Breast epithelium (tissue), 3 donors: Measurements from ENCODE around the gene FGGY.

Source experiments
- POLR2A ChIP-seq: fragments of 450-650 bp; IDR thresholded peaks from one replicate; pipeline ENCODE4 v1.6.1; 2016; ENCODE audit warnings: antibody characterized with exemption, mild to moderate bottlenecking, moderate library complexity
- POLR2AphosphoS5 ChIP-seq, 3 donors: sonication (generic); formaldehyde crosslinking; IDR thresholded peaks; one replicate each; pipeline ENCODE4 v1.6.1; 2017; ENCODE audit warnings: antibody characterized with exemption in 3 of 3
- TF ChIP-seq, protein P1 (sequence below), 3 donors: fragments of 450-650 bp; IDR thresholded peaks; one replicate each; pipeline ENCODE4 v1.5.1; 2016 to 2017; ENCODE audit warnings: antibody characterized with exemption in 3 of 3, mild to moderate bottlenecking in 3 of 3, moderate library complexity in 3 of 3

DNA sequence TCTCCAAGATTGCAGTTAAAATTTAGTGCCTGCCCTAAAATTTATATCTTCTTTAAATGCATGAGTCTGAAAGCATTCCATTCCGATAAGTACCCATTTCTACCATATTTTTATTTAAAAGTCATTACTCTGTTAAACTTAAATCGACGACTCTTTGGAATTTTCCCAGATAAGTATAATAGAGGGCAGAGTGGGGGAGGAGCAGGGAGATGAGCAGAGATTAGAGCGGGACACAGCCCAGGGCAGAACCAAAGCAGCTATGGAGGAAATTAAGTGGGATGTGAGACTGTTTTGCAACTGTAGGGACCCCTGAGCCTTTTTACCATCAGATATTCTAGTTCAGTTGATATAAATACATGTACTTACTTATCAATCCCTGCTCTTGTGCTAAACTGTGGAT is 257.9 kb downstream of the FGGY start:
- TF ChIP-seq, protein P1, sequence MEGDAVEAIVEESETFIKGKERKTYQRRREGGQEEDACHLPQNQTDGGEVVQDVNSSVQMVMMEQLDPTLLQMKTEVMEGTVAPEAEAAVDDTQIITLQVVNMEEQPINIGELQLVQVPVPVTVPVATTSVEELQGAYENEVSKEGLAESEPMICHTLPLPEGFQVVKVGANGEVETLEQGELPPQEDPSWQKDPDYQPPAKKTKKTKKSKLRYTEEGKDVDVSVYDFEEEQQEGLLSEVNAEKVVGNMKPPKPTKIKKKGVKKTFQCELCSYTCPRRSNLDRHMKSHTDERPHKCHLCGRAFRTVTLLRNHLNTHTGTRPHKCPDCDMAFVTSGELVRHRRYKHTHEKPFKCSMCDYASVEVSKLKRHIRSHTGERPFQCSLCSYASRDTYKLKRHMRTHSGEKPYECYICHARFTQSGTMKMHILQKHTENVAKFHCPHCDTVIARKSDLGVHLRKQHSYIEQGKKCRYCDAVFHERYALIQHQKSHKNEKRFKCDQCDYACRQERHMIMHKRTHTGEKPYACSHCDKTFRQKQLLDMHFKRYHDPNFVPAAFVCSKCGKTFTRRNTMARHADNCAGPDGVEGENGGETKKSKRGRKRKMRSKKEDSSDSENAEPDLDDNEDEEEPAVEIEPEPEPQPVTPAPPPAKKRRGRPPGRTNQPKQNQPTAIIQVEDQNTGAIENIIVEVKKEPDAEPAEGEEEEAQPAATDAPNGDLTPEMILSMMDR (IDR thresholded peaks at IDR 0.05), result no peak
- no peak for TF ChIP-seq POLR2A
- no peak for TF ChIP-seq POLR2AphosphoS5 (IDR thresholded peaks at IDR 0.05)
